Lung (tissue), 12 donors: ENCODE results near the gene MACROD1. TPM values are rescaled to one million over a fixed set of nuclear protein-coding genes. Genes with fewer than 3 reads are reported as not detected.
A peak's percentile ranks its signal among the peaks of the same experiment; 100 is the strongest.

Experiments
- ATAC-seq: fragments of 200-7000 bp; cut with Tn5 transposase; one replicate; pipeline ENCODE4 v1.9.1; 2020; ENCODE audit warnings: moderate number of reproducible peaks; ENCODE audit not compliant: insufficient read depth, low FRiP score
- DNase-seq, 3 donors: peaks; one replicate each; pipeline ENCODE4 v3.0.0-alpha.2; 2013 to 2017
- H3K27ac ChIP-seq, 2 donors: one replicate each; pipeline ENCODE4 v1.5.1; 2013; ENCODE audit warnings: mild to moderate bottlenecking in 2 of 2, moderate library complexity in 2 of 2, control low read depth in 1 of 2, inconsistent platforms in 1 of 2, low read depth in 1 of 2, low read length in 1 of 2
- H3K27me3 ChIP-seq, 3 donors: one replicate each; pipeline ENCODE4 v1.5.1; 2013; ENCODE audit warnings: low read length in 2 of 3; ENCODE audit not compliant: control insufficient read depth in 3 of 3, insufficient read depth in 3 of 3
- H3K36me3 ChIP-seq, 4 donors: one replicate each; pipeline ENCODE4 v1.5.1; 2013; ENCODE audit warnings: low read length in 4 of 4, mild to moderate bottlenecking in 1 of 4, moderate library complexity in 1 of 4; ENCODE audit not compliant: control insufficient read depth in 4 of 4, insufficient read depth in 4 of 4
- H3K4me1 ChIP-seq, 5 donors: one replicate each; pipeline ENCODE4 v1.5.1; 2013; ENCODE audit warnings: low read length in 5 of 5, mild to moderate bottlenecking in 2 of 5, moderate library complexity in 1 of 5; ENCODE audit not compliant: control insufficient read depth in 5 of 5, insufficient read depth in 5 of 5
- H3K4me3 ChIP-seq: one replicate; pipeline ENCODE4 v1.5.1; 2013; ENCODE audit warnings: mild to moderate bottlenecking, control low read depth, moderate library complexity
- H3K9ac ChIP-seq, 2 donors: one replicate each; pipeline ENCODE4 v1.5.1; 2013; ENCODE audit warnings: low read length in 2 of 2, control low read depth in 1 of 2; ENCODE audit not compliant: insufficient read depth in 1 of 2
- H3K9me3 ChIP-seq, 4 donors: one replicate each; pipeline ENCODE4 v1.5.1; 2013; ENCODE audit warnings: low read length in 3 of 4, mild to moderate bottlenecking in 1 of 4, moderate library complexity in 1 of 4; ENCODE audit not compliant: control insufficient read depth in 4 of 4, insufficient read depth in 3 of 4
- CTCF ChIP-seq: IDR thresholded peaks from 2 replicates; pipeline ENCODE4 v1.5.1; 2012; ENCODE audit warnings: mild to moderate bottlenecking; ENCODE audit errors: control extremely low read depth, extremely low read depth
- WGBS, 2 donors: extraction: QIAGEN DNeasy Blood & Tissue Kit; methylation state at CpG; one replicate each; pipeline ENCODE4 v1.1.7; 2013; 5-methylcytosine and 5-hydroxymethylcytosine counted together
- polyA plus RNA-seq, 2 donors: library from polyadenylated mRNA; stranded (reverse); fragments of 200-250 nt; gene quantifications; one replicate each; pipeline ENCODE4 v1.2.1, GENCODE V29; 2013
- total RNA-seq, 2 donors: library from RNA; depleted of rRNA in 1 of 2; stranded (reverse); fragments of >200 nt in 1 of 2; gene quantifications; one replicate each; pipeline ENCODE4 v1.2.1, GENCODE V29; 2014 to 2021
- donor health status: control.
- donor health status: control.
- donor health status: Bipolar disorder and iron deficiency.
- donor health status: healthy.
- donor health status: DM: yes; HTN: yes; CAD: no.

MACROD1 gene
- total and polyA plus RNA-seq, 4 donors, result 9.9 to 70.0 (median 19.0) TPM

GRCh38 chr11:64156235-64157011 lies 9.5 kb downstream of the MACROD1 start:
- Histone ChIP-seq H3K27me3 (no peaks in the 10 kb centered on the region), H3K4me3 (no peak overlapping the region), H3K9ac (no peak overlapping the region), H3K36me3 (peaks cover 0 to 1% (median 0%) of the 10 kb centered on the region in 4 donors), H3K9me3 (no peaks in the 10 kb centered on the region), H3K4me1 (no peaks in the 10 kb centered on the region), H3K27ac (no peak overlapping the region)
- WGBS, 2 donors, result 91 to 96% methylated on average over 14 of the region's 14 CpGs
- no peak for TF ChIP-seq CTCF
- ATAC-seq (no peak), DNase-seq (no peak)

DNA sequence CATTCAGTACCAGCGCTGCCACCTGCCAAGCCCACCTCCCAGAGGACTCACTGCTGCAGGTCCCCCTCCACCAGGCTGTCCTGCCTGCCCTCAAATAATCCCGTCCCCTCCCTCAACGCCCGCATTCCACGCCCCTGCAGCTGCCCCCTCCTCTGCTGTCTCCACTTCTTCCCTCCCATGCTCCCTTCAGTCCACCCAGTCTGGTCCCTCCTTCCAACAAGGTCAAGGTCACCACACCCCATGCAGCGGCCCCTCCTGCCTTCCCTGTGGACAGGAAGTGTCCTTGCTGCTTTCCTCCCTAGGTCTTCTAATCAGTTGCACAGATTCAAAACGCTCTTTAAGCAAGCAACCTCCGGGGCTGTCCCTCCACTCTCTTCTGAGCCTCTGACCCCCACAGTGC lies 12.1 kb downstream of the MACROD1 start:
- ATAC-seq (no peak), DNase-seq (no peak)
- H3K4me3 ChIP-seq, result no peak overlapping the region
- no peak overlapping the region for H3K9ac ChIP-seq
- H3K27ac ChIP-seq, result no peak overlapping the region
- WGBS, 2 donors, result 61 to 67% methylated on average over 8 of the region's 8 CpGs
- H3K36me3 ChIP-seq, result peaks cover 0 to 1% (median 0%) of the 10 kb centered on the region in 4 donors
- H3K9me3 ChIP-seq, result no peaks in the 10 kb centered on the region
- H3K4me1 ChIP-seq, result peaks cover 0 to 17% (median 0%) of the 10 kb centered on the region in 5 donors
- TF ChIP-seq CTCF, result no peak
- H3K27me3 ChIP-seq, result no peaks in the 10 kb centered on the region

DNA sequence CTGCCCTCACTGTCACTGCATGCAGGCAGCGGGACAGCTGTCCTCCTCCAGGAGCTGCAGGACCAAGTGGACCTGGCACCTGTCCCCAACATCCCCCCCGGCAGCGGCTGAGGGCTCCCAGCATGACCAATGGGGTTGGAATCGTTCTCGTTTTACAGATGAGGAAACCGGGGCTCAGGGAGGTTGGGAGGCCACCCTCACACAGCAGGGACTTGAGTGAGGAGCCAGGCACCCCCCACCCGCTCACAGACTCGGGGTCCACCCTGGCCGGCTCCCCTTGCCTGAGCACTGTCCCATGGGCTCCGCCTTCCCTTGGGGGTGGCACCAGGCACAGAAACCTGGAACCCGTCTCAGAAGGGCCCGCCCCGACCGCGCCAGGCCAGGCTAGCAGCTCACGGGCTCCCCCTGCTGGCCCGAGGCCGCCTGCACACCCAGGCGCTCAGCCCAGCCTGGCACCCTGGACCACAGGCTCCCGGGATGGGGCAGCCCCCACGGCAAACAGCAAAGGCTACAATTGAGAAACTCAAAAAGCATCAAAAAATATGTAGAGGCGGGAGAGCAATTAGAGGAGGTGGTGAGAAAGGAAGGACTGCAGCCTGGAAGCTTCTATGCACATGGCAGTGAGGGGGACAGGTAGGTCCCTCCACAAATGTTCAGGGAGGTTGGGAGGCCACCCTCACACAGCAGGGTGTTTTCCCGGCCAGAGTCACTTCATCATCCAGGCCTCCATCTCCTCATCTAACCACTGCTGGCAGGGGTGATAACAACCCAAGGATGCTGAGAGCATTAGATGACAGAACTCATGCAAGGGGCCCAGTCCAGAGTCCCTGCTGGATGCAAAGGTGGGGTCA lies 12.8 kb downstream of the MACROD1 start:
- H3K9ac ChIP-seq, result no peak overlapping the region
- no peak overlapping the region for H3K27ac ChIP-seq
- DNase-seq (peak; percentile 52 to 69 (median 59)), ATAC-seq (peak; percentile 71)
- peaks cover 0 to 25% (median 0%) of the 10 kb centered on the region in 5 donors for H3K4me1 ChIP-seq
- peaks cover 0 to 1% (median 0%) of the 10 kb centered on the region in 4 donors for H3K36me3 ChIP-seq
- H3K9me3 ChIP-seq, result no peaks in the 10 kb centered on the region
- 17 to 18% methylated on average over 20 to 23 of the region's 23 CpGs for WGBS, 2 donors
- no peaks in the 10 kb centered on the region for H3K27me3 ChIP-seq
- TF ChIP-seq CTCF, result peak; percentile 94
- no peak overlapping the region for H3K4me3 ChIP-seq
